Nephron progenitor cell (in vitro differentiated cells): ENCODE data around the gene KRT13.

Source experiments
- DNase-seq: peaks from one replicate; pipeline ENCODE4 v3.0.0; 2021
- H3K27ac Mint-ChIP-seq: 2 replicates; pipeline ENCODE4 v1.8.0; 2021; ENCODE audit warnings: mild to moderate bottlenecking, moderate library complexity, mixed read lengths
- H3K27me3 Mint-ChIP-seq: 2 replicates; pipeline ENCODE4 v1.8.0; 2021; ENCODE audit warnings: mild to moderate bottlenecking, low read depth, mixed read lengths; ENCODE audit not compliant: poor library complexity
- H3K36me3 Mint-ChIP-seq: 2 replicates; pipeline ENCODE4 v1.8.0; 2021; ENCODE audit warnings: low read depth, mixed read lengths
- H3K4me1 Mint-ChIP-seq: 2 replicates; pipeline ENCODE4 v1.8.0; 2021; ENCODE audit warnings: mixed read lengths
- H3K4me3 Mint-ChIP-seq: 2 replicates; pipeline ENCODE4 v1.8.0; 2021; ENCODE audit warnings: mild to moderate bottlenecking, moderate library complexity, mixed read lengths
- H3K9me3 Mint-ChIP-seq: 2 replicates; pipeline ENCODE4 v1.8.0; 2021; ENCODE audit warnings: mild to moderate bottlenecking, moderate library complexity, mixed read lengths
- TF ChIP-seq, protein P1 (sequence below): fragments of 200-600 bp; sonication (generic); IDR thresholded peaks from 2 replicates; pipeline ENCODE4 v1.5.0; 2021; ENCODE audit warnings: antibody characterized with exemption

KRT13 gene

DNA sequence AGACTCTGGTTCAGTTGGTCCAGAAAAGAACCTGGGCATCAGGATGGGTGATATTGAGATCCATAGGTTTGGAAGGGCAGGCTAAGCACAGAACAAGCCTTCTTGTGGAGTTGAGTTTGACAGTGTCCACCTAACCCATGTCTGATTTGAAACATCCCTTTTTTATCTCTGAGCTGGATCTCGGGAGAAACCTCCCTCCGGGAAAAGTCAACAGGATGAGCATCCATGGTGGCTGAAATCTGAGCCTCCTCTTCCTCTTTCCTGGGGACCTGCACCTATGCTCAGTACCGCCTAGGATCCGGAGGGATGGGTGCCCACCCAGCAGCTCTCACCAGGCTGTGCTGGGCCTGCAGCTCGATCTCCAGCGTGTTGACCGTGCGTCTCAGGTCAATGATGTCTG is 41.7 kb downstream of the KRT13 start:
- no peak overlapping the region for H3K4me3 Mint-ChIP-seq

DNA sequence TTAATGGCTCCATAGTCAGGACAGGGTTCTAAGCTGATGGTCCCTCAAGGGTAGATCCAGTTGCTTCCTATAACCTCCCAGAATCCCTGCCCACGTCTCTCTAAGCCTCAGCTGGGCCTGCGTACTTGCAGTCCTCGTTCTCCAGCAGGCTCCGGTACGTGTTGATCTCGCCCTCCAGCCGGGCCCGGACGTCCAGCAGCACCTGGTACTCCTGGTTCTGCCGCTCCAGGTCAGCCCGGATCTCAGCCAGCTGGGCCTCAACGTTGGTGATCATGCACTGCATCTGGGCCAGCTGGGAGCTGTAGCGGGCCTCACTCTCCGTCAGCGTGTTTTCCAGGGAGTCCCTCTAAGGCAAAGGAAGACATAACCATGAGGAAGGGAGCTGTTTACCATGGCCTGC is 42.7 kb downstream of the KRT13 start:
- no peak for DNase-seq
- H3K4me3 Mint-ChIP-seq: no peak overlapping the region
- H3K27ac Mint-ChIP-seq: no peak overlapping the region
- peaks cover 16% of the 10 kb centered on the region for H3K27me3 Mint-ChIP-seq
- H3K9me3 Mint-ChIP-seq: peaks cover 2% of the 10 kb centered on the region
- peaks cover 4% of the 10 kb centered on the region for H3K4me1 Mint-ChIP-seq
- TF ChIP-seq, protein P1, sequence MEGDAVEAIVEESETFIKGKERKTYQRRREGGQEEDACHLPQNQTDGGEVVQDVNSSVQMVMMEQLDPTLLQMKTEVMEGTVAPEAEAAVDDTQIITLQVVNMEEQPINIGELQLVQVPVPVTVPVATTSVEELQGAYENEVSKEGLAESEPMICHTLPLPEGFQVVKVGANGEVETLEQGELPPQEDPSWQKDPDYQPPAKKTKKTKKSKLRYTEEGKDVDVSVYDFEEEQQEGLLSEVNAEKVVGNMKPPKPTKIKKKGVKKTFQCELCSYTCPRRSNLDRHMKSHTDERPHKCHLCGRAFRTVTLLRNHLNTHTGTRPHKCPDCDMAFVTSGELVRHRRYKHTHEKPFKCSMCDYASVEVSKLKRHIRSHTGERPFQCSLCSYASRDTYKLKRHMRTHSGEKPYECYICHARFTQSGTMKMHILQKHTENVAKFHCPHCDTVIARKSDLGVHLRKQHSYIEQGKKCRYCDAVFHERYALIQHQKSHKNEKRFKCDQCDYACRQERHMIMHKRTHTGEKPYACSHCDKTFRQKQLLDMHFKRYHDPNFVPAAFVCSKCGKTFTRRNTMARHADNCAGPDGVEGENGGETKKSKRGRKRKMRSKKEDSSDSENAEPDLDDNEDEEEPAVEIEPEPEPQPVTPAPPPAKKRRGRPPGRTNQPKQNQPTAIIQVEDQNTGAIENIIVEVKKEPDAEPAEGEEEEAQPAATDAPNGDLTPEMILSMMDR: no peak
- no peaks in the 10 kb centered on the region for H3K36me3 Mint-ChIP-seq

More for the DNA sequence above, 41.7 kb downstream of the KRT13 start:
- peaks cover 12% of the 10 kb centered on the region for H3K9me3 Mint-ChIP-seq
- no peaks in the 10 kb centered on the region for H3K36me3 Mint-ChIP-seq
- peaks cover 10% of the 10 kb centered on the region for H3K27me3 Mint-ChIP-seq
- no peak for DNase-seq
- H3K27ac Mint-ChIP-seq: no peak overlapping the region
- TF ChIP-seq, protein P1: no peak
- peaks cover 4% of the 10 kb centered on the region for H3K4me1 Mint-ChIP-seq

DNA sequence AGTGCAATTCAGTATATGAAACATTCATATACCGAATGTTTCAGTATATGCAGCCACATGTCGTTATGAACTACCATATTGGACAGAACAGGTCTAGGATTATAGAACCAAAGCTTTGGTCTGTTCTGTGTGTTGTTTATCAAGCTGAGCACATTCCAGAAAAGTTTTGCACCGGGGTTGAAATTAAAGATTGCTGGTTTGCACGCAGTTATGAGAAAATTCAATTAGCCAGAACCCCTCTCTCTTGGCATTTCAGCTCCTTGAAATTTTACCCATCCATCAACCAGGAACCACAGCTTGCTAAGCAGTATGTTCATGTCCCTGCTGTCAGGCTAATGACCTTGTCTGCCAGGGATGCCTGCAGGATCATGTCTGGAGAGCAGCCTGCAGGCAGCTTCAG is 47.7 kb downstream of the KRT13 start:
- peaks cover 13% of the 10 kb centered on the region for H3K27me3 Mint-ChIP-seq
- H3K4me3 Mint-ChIP-seq: no peak overlapping the region
- H3K36me3 Mint-ChIP-seq: no peaks in the 10 kb centered on the region
- H3K27ac Mint-ChIP-seq: no peak overlapping the region
- no peaks in the 10 kb centered on the region for H3K9me3 Mint-ChIP-seq
- peaks cover 4% of the 10 kb centered on the region for H3K4me1 Mint-ChIP-seq
- TF ChIP-seq, protein P1: no peak
- DNase-seq: no peak

DNA sequence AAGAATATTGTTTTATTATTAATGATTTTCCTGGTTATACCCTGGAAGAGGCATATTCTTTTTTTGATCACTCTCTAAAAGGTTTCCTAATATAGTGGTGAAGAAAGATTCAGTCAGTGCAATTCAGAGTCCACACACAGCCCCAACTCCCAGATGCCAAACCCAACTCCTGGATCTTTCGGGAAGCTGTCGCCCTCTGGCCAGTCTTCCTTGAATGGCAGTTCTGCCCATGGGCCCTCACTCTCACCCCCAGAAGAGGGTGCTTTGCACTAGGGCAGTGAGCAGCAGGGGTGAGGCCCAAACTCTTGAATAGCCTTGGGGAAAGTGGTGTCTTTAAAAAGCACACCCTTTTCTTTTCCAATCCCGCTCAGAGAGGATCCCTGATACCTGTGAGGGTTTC is 49.2 kb downstream of the KRT13 start:
- Mint-ChIP-seq H3K9me3 (peaks cover 12% of the 10 kb centered on the region), H3K4me1 (peaks cover 4% of the 10 kb centered on the region), H3K27me3 (peaks cover 13% of the 10 kb centered on the region), H3K36me3 (no peaks in the 10 kb centered on the region), H3K27ac (no peak overlapping the region), H3K4me3 (no peak overlapping the region)
- no peak for DNase-seq
- TF ChIP-seq, protein P1: no peak

DNA sequence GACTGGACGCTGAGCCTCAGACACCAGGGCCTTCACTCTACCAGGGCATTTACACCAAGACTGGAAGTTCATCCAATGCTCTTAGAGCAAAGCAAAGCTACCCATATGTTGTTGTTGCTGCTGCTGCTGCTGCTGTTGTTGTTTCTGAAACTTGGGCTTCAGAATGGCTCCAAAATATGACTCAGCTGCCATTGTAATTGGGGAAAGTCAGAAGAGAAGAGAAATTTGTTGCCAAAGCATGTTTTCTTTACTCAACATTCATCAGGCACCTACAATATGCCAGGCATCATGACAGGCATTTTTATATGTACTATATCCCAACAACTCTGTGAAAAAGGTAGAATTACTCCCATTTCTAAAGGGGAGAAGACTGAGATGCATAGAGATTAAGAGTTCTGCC is 50.2 kb downstream of the KRT13 start:
- Mint-ChIP-seq H3K4me3 (no peak overlapping the region), H3K36me3 (no peaks in the 10 kb centered on the region), H3K27me3 (peaks cover 9% of the 10 kb centered on the region), H3K4me1 (no peaks in the 10 kb centered on the region), H3K9me3 (peaks cover 19% of the 10 kb centered on the region), H3K27ac (no peak overlapping the region)
- DNase-seq: no peak
- TF ChIP-seq, protein P1: no peak

DNA sequence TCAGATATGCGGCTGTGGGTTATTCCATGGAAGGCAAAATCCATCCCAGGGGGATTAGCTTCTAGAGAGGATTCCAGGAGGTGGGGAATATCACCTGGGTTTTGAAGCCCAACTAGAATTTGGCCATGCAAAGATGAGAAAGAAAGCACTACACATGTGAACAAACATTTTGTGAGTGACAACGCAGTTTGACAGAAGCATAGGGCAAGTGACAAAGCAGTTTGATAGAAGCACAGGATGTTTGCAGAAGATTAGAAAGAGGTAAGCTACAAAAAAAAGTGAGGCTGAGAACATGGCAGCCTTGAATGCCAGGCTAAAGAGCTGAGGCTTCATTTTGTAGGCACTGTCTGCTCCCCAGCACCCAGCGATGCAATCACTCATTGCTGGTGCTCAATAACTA is 52.3 kb downstream of the KRT13 start:
- TF ChIP-seq, protein P1: no peak

More for the DNA sequence above, 52.3 kb downstream of the KRT13 start:
- DNase-seq: no peak
- Mint-ChIP-seq H3K4me1 (no peaks in the 10 kb centered on the region), H3K27ac (no peak overlapping the region), H3K27me3 (peaks cover 7% of the 10 kb centered on the region), H3K36me3 (no peaks in the 10 kb centered on the region), H3K4me3 (no peak overlapping the region), H3K9me3 (peaks cover 19% of the 10 kb centered on the region)
